GM19395 (cell line): Measurements from ENCODE around the gene LGI4.

Source experiments
- ATAC-seq: cut with Tn5 transposase; IDR thresholded peaks from one replicate; pipeline ENCODE4 v1.9.1; 2021; ENCODE audit warnings: mild to moderate bottlenecking, moderate library complexity; ENCODE audit not compliant: unreplicated experiment

LGI4 gene

GRCh38 chr19:35088131-35088913, 46.5 kb downstream of the LGI4 start:
- ATAC-seq = no peak

- ATAC-seq = no peak
These were observed 47.5 kb downstream of the LGI4 start for GRCh38 chr19:35087393-35087792.

GRCh38 chr19:35086455-35086854, 48.4 kb downstream of the LGI4 start:
- no peak for ATAC-seq

- no peak for ATAC-seq
These were observed 48.9 kb downstream of the LGI4 start for GRCh38 chr19:35085947-35086346.

- ATAC-seq = no peak
These were observed 50.4 kb downstream of the LGI4 start for GRCh38 chr19:35084509-35084762.

- ATAC-seq = no peak
These were observed 51.0 kb downstream of the LGI4 start for GRCh38 chr19:35083691-35084508.

GRCh38 chr19:35081201-35081600, 53.7 kb downstream of the LGI4 start:
- no peak for ATAC-seq

GRCh38 chr19:35080613-35081170, 54.2 kb downstream of the LGI4 start:
- ATAC-seq = no peak

GRCh38 chr19:35079826-35080225, 55.0 kb downstream of the LGI4 start:
- no peak for ATAC-seq

GRCh38 chr19:35077411-35078223, 57.2 kb downstream of the LGI4 start:
- no peak for ATAC-seq

GRCh38 chr19:35076657-35077056, 58.2 kb downstream of the LGI4 start:
- no peak for ATAC-seq

- no peak for ATAC-seq
These were observed 58.9 kb downstream of the LGI4 start for GRCh38 chr19:35076026-35076370.

GRCh38 chr19:35075202-35076025, 59.4 kb downstream of the LGI4 start:
- ATAC-seq = no peak
